ENCODE data around the gene TIMM10.

- TF ChIP-seq CTCF (IDR thresholded peaks at IDR 0.05) (no peak), POLR2A (IDR thresholded peaks at IDR 0.05) (no peak)
Measured at GRCh38 chr11:57574061-57574460, 43.5 kb upstream of the TIMM10 start.
